H1 (cell line): Measurements from ENCODE around the gene PCBP4. TPM values are rescaled to one million over a fixed set of nuclear protein-coding genes. Genes with fewer than 3 reads are reported as not detected.

ENCODE experiments used
- CTCF ChIA-PET: fragments of 300-600 bp; sonication (Branson Sonifier 250); formaldehyde crosslinking; loops from one replicate; lab custom pipeline; 2021; ENCODE audit not compliant: partially characterized antibody; lab: Charles Lee
- POLR2A ChIA-PET: fragments of 300-600 bp; sonication (Branson Sonifier 250); formaldehyde crosslinking; loops from one replicate; lab custom pipeline; 2021; ENCODE audit warnings: inconsistent platforms; ENCODE audit not compliant: partially characterized antibody; lab: Charles Lee
- DNase-seq, 2 experiments: peaks; one replicate each; pipeline versions ENCODE4 v3.0.0 to v3.0.0-alpha.2; 2010 to 2022; ENCODE audit warnings: low spot score in 2 of 2, low read depth in 1 of 2, mixed read lengths in 1 of 2
- FAIRE-seq: peaks from 2 replicates; lab custom pipeline; 2011; peaks lifted over from hg19 to GRCh38; lab: Jason Lieb, UNC
- H2AFZ ChIP-seq: 2 replicates; pipeline ENCODE4 v1.8.1; 2012; ENCODE audit warnings: low read length, inconsistent platforms
- H2AK5ac ChIP-seq: 2 replicates; pipeline ENCODE4 v1.6.1; 2013; ENCODE audit warnings: low read depth, low read length
- H2BK120ac ChIP-seq: replicated peaks from 2 replicates; pipeline ENCODE3; 2013; ENCODE audit warnings: low read depth, low read length, inconsistent platforms
- H2BK12ac ChIP-seq: 2 replicates; pipeline ENCODE4 v1.6.1; 2013; ENCODE audit warnings: low read depth, low read length
- H2BK15ac ChIP-seq: 2 replicates; pipeline ENCODE4 v1.6.1; 2013; ENCODE audit warnings: low read length
- H2BK20ac ChIP-seq: 2 replicates; pipeline ENCODE4 v1.6.1; 2013; ENCODE audit warnings: low read length
- H2BK5ac ChIP-seq: 2 replicates; pipeline ENCODE4 v1.6.1; 2013; ENCODE audit warnings: low read depth, low read length
- H3K14ac ChIP-seq: 2 replicates; pipeline ENCODE4 v1.6.1; 2013; ENCODE audit warnings: inconsistent platforms; ENCODE audit not compliant: insufficient read length
- H3K18ac ChIP-seq: 2 replicates; pipeline ENCODE4 v1.6.1; 2013; ENCODE audit warnings: low read length; ENCODE audit errors: extremely low read depth
- H3K23ac ChIP-seq: 2 replicates; pipeline ENCODE4 v1.6.1; 2013; ENCODE audit warnings: inconsistent platforms; ENCODE audit not compliant: insufficient read length
- H3K23me2 ChIP-seq: 2 replicates; pipeline ENCODE4 v1.6.1; 2013; ENCODE audit warnings: low read depth, low read length
- H3K27ac ChIP-seq: 2 replicates; pipeline ENCODE4 v1.6.1; 2011; ENCODE audit warnings: low read depth, low read length, inconsistent platforms
- H3K27me3 ChIP-seq, 4 experiments: replicated peaks in 1 of 4; 1 replicate in 1 of 4; 2 replicates in 3 of 4; pipeline versions ENCODE4 v1.6.1 to v1.8.1; 2011 to 2013; ENCODE audit warnings: low read length in 3 of 4, mild to moderate bottlenecking in 3 of 4, inconsistent platforms in 2 of 4, mixed read lengths in 2 of 4, moderate library complexity in 1 of 4; ENCODE audit not compliant: control insufficient read depth in 3 of 4, insufficient read depth in 3 of 4; ENCODE audit errors: extremely low read depth in 1 of 4
- H3K36me3 ChIP-seq, 4 experiments: 2 replicates each; pipeline versions ENCODE4 v1.6.1 to v1.8.1; 2011 to 2013; ENCODE audit warnings: mild to moderate bottlenecking in 4 of 4, low read length in 3 of 4, moderate library complexity in 2 of 4, control low read depth in 1 of 4, inconsistent platforms in 1 of 4; ENCODE audit not compliant: insufficient read depth in 4 of 4, control insufficient read depth in 2 of 4
- H3K4ac ChIP-seq: replicated peaks from 2 replicates; pipeline ENCODE3; 2013; ENCODE audit warnings: low read length, low read depth, mixed read lengths, inconsistent platforms; ENCODE audit not compliant: insufficient read length
- H3K4me1 ChIP-seq, 4 experiments: replicated peaks in 1 of 4; 1 replicate in 1 of 4; 2 replicates in 3 of 4; pipeline versions ENCODE4 v1.6.1 to v1.8.1; 2011 to 2013; ENCODE audit warnings: low read length in 3 of 4, inconsistent platforms in 2 of 4, mixed read lengths in 1 of 4; ENCODE audit not compliant: insufficient read depth in 4 of 4, control insufficient read depth in 3 of 4
- H3K4me2 ChIP-seq, 2 experiments: 2 replicates each; pipeline versions ENCODE4 v1.6.1 to v1.8.1; 2011 to 2013; ENCODE audit warnings: low read depth in 2 of 2, low read length in 2 of 2, control low read depth in 1 of 2, inconsistent platforms in 1 of 2, mild to moderate bottlenecking in 1 of 2; ENCODE audit not compliant: insufficient read depth in 1 of 2
- H3K4me3 ChIP-seq, 4 experiments: fragments of 200-600, 300-600 bp in 1 of 4; sonication (generic), shearing (Covaris generic), sonication (Bioruptor Twin) in 1 of 4; 2 replicates each; pipeline versions ENCODE4 v1.5.1 to v1.8.1; 2011 to 2016; ENCODE audit warnings: low read length in 4 of 4, low read depth in 3 of 4, control low read depth in 2 of 4, inconsistent platforms in 2 of 4, mild to moderate bottlenecking in 2 of 4, mixed read lengths in 1 of 4, moderate library complexity in 1 of 4; ENCODE audit not compliant: insufficient read depth in 2 of 4; ENCODE audit errors: extremely low read depth in 1 of 4
- H3K56ac ChIP-seq: replicated peaks from 2 replicates; pipeline ENCODE3; 2013; ENCODE audit warnings: low read depth, mild to moderate bottlenecking, mixed read lengths, low read length, inconsistent platforms; ENCODE audit not compliant: insufficient read length
- H3K79me1 ChIP-seq: 2 replicates; pipeline ENCODE4 v1.6.1; 2013; ENCODE audit warnings: low read depth, low read length, control low read depth
- H3K79me2 ChIP-seq, 2 experiments: 2 replicates each; pipeline versions ENCODE4 v1.6.1 to v1.8.1; 2012 to 2013; ENCODE audit warnings: low read length in 2 of 2, mild to moderate bottlenecking in 2 of 2, inconsistent platforms in 1 of 2; ENCODE audit not compliant: insufficient read depth in 2 of 2, control insufficient read depth in 1 of 2
- H3K9ac ChIP-seq, 4 experiments: replicated peaks in 1 of 4; 1 replicate in 1 of 4; 2 replicates in 3 of 4; pipeline versions ENCODE4 v1.6.1 to v1.8.1; 2011 to 2013; ENCODE audit warnings: low read depth in 3 of 4, low read length in 3 of 4, control low read depth in 2 of 4, mild to moderate bottlenecking in 2 of 4, moderate library complexity in 2 of 4, inconsistent platforms in 1 of 4; ENCODE audit errors: extremely low read depth in 1 of 4
- H3K9me3 ChIP-seq, 2 experiments: 2 replicates each; pipeline versions ENCODE4 v1.6.1 to v1.8.1; 2012 to 2013; ENCODE audit warnings: mild to moderate bottlenecking in 2 of 2, moderate library complexity in 2 of 2, control low read depth in 1 of 2, inconsistent platforms in 1 of 2, low read depth in 1 of 2, low read length in 1 of 2, mixed read lengths in 1 of 2; ENCODE audit not compliant: insufficient read depth in 2 of 2
- H4K20me1 ChIP-seq, 2 experiments: replicated peaks in 1 of 2; 2 replicates each; pipeline versions ENCODE3 to v1.8.1; 2011 to 2013; ENCODE audit warnings: inconsistent platforms in 2 of 2, low read length in 2 of 2, mild to moderate bottlenecking in 1 of 2; ENCODE audit not compliant: insufficient read depth in 2 of 2, control insufficient read depth in 1 of 2
- H4K5ac ChIP-seq: 2 replicates; pipeline ENCODE4 v1.6.1; 2013; ENCODE audit warnings: low read length, low read depth, mixed read lengths, inconsistent platforms; ENCODE audit not compliant: insufficient read length
- H4K8ac ChIP-seq: 2 replicates; pipeline ENCODE4 v1.8.0; 2013; ENCODE audit warnings: mild to moderate bottlenecking, moderate library complexity, low read length, inconsistent platforms; ENCODE audit not compliant: insufficient read depth; ENCODE audit errors: extremely low read depth
- H4K91ac ChIP-seq: replicated peaks from 2 replicates; pipeline ENCODE3; 2013; ENCODE audit warnings: low read length, mixed read lengths, inconsistent platforms; ENCODE audit not compliant: insufficient read length
- WGBS, 2 experiments: shearing (Covaris generic) in 1 of 2; methylation state at CpG; one replicate each; pipeline versions ENCODE4 v1.1.6 to v1.1.7; 2013 to 2015; ENCODE audit warnings: low lambda C conversion rate in 2 of 2, mixed read lengths in 2 of 2, inconsistent platforms in 1 of 2, low coverage in 1 of 2, missing lambda C conversion rate in 1 of 2; ENCODE audit not compliant: insufficient replicate concordance in 2 of 2, insufficient coverage in 1 of 2, insufficient read length in 1 of 2; ENCODE audit errors: extremely low coverage in 1 of 2, missing lambda C conversion rate in 1 of 2; 5-methylcytosine and 5-hydroxymethylcytosine counted together
- polyA plus RNA-seq, 7 experiments: library from polyadenylated mRNA; depleted of rRNA in 3 of 7; stranded (reverse) in 5 of 7; unstranded in 2 of 7; fragments of >200 nt in 5 of 7; fragments of 200-250 nt in 2 of 7; gene quantifications; 1 replicate in 5 of 7; 2 replicates in 1 of 7; 4 replicates in 1 of 7; pipeline versions ENCODE4 v1.2.1 to v1.2.3, GENCODE V29; 2011 to 2013; ENCODE audit warnings: missing spikeins in 2 of 7, mixed read lengths in 2 of 7
- total RNA-seq: library from RNA; stranded (reverse); fragmentation: NEBNext Ultra II Directional; extraction: Animal tissue kit (Norgen Biotek cat#: 25700); gene quantifications from 2 replicates; pipeline ENCODE4 v1.2.1, GENCODE V29; 2021

Gene PCBP4
- total and polyA plus RNA-seq, 2 of the 8 experiments (the other 6 are each of a cell fraction or from before 2014, with no cell fraction given), result 16.4 to 34.1 TPM

GRCh38 chr3:51964521-51964920 is 2.7 kb downstream of the PCBP4 start:
- Histone ChIP-seq H2BK5ac (no peak overlapping the region), H3K23ac (no peak overlapping the region), H3K56ac (no peak overlapping the region), H3K4me2 (peak overlapping the region in 1 of 2 experiments; percentile 44; a peak in 2 of 4 replicates), H3K9me3 (no peaks in the 10 kb centered on the region), H3K36me3 (no peaks in the 10 kb centered on the region), H3K14ac (no peak overlapping the region), H3K23me2 (peaks cover 9% of the 10 kb centered on the region; the same call in 1 of the 2 replicates), H4K5ac (no peak overlapping the region), H3K27me3 (peaks cover 0 to 13% (median 2%) of the 10 kb centered on the region in 4 experiments; a peak in 5 of 7 replicates), H3K4ac (no peak overlapping the region), H3K79me2 (no peaks in the 10 kb centered on the region), H3K27ac (no peak overlapping the region), H2AFZ (no peak overlapping the region), H3K18ac (no peak overlapping the region), H2BK120ac (no peak overlapping the region), H4K20me1 (peaks cover 0 to 10% of the 10 kb centered on the region in 2 experiments), H3K9ac (no peak overlapping the region), H2AK5ac (peak overlapping the region; percentile 7; the same call in 1 of the 2 replicates), H3K4me1 (peaks cover 12 to 39% (median 31%) of the 10 kb centered on the region in 4 experiments), H2BK20ac (no peak overlapping the region), H4K8ac (no peak overlapping the region), H4K91ac (no peak overlapping the region), H3K79me1 (no peaks in the 10 kb centered on the region), H2BK12ac (peak overlapping the region; percentile 85; the same call in 1 of the 2 replicates), H2BK15ac (peak overlapping the region; percentile 95), H3K4me3 (no peak overlapping the region)
- WGBS, 2 experiments, result 86% methylated on average over 4 of the region's 4 CpGs; no CpG with 5 or more reads in 1 of the 2 experiments
- ChIA-PET CTCF (interaction anchor here (0.8 to 10.5 kb wide), 7 partner anchors 7 to 282 kb away, joined by 3 to 66 read pairs (median 12); partner anchors contain the start of genes ABHD14A, ABHD14B, ACY1 and PARP3), POLR2A (interaction anchor here (1.7 to 29.3 kb wide), 3 partner anchors 15 to 23 kb away, joined by 6 to 923 read pairs (median 130); partner anchors contain the start of genes ABHD14A, ABHD14B, ACY1 and GPR62)
- FAIRE-seq, result no peak
- DNase-seq, result no peak
